B cell (primary cell): ENCODE measurements around the gene NMT2. TPM values are rescaled to one million over a fixed set of nuclear protein-coding genes. Genes with fewer than 3 reads are reported as not detected.

ENCODE experiments used
- ATAC-seq: fragments of 200-7000 bp; cut with Tn5 transposase; one replicate; pipeline ENCODE4 v1.10.0; 2021; ENCODE audit warnings: low read depth, mild to moderate bottlenecking, moderate number of reproducible peaks, moderate library complexity
- CTCF ChIA-PET: fragments of 350-600 bp; sonication (Branson Sonifier 250); formaldehyde crosslinking; loops from one replicate; lab custom pipeline; 2021; ENCODE audit warnings: antibody characterized with exemption, inconsistent platforms; lab: Charles Lee
- POLR2A ChIA-PET: fragments of 350-600 bp; sonication (Branson Sonifier 250); formaldehyde crosslinking; loops from one replicate; lab custom pipeline; 2021; ENCODE audit warnings: antibody characterized with exemption; lab: Charles Lee
- DNase-seq: peaks from one replicate; pipeline ENCODE4 v3.0.0; 2013
- H2AFZ ChIP-seq: 2 replicates; pipeline ENCODE4 v1.6.1; 2012; ENCODE audit warnings: mild to moderate bottlenecking, low read depth, low read length; ENCODE audit not compliant: insufficient read depth, poor library complexity, severe bottlenecking
- H3K27ac ChIP-seq, 2 donors: 1 replicate in 1 of 2; 2 replicates in 1 of 2; pipeline ENCODE4 v1.5.1; 2012 to 2013; ENCODE audit warnings: low read length in 2 of 2, mild to moderate bottlenecking in 2 of 2, moderate library complexity in 1 of 2
- H3K27me3 ChIP-seq, 4 experiments: fragments of 200-600 bp in 1 of 4; sonication (generic) in 1 of 4; replicated peaks in 1 of 4; 1 replicate in 2 of 4; 2 replicates in 2 of 4; pipeline versions ENCODE4 v1.6.1 to v1.7.0; 2013 to 2016; ENCODE audit warnings: low read length in 3 of 4, mild to moderate bottlenecking in 2 of 4, mixed read lengths in 1 of 4, moderate library complexity in 1 of 4; ENCODE audit not compliant: insufficient read depth in 4 of 4, control insufficient read depth in 3 of 4; ENCODE audit errors: control extremely low read depth in 1 of 4
- H3K36me3 ChIP-seq, 2 experiments: replicated peaks in 1 of 2; 1 replicate in 1 of 2; 2 replicates in 1 of 2; pipeline versions ENCODE4 v1.6.1 to v1.7.1; 2013; ENCODE audit warnings: low read length in 1 of 2; ENCODE audit not compliant: insufficient read depth in 2 of 2, control insufficient read depth in 1 of 2; ENCODE audit errors: control extremely low read depth in 1 of 2, extremely low read depth in 1 of 2
- H3K4me1 ChIP-seq, 2 donors: fragments of 200-600 bp in 1 of 2; sonication (generic) in 1 of 2; 1 replicate in 1 of 2; 2 replicates in 1 of 2; pipeline versions ENCODE4 v1.5.1 to v1.6.1; 2013 to 2017; ENCODE audit warnings: low read length in 2 of 2; ENCODE audit not compliant: control insufficient read depth in 2 of 2, insufficient read depth in 2 of 2
- H3K4me2 ChIP-seq: replicated peaks from 2 replicates; pipeline ENCODE3; 2012; ENCODE audit warnings: mild to moderate bottlenecking, low read depth, low read length; ENCODE audit not compliant: poor library complexity, severe bottlenecking
- H3K4me3 ChIP-seq, 5 experiments: fragments of 200-600 bp in 1 of 5; sonication (generic) in 1 of 5; 1 replicate in 3 of 5; 2 replicates in 2 of 5; pipeline versions ENCODE4 v1.5.1 to v1.7.0; 2011 to 2016; ENCODE audit warnings: low read length in 4 of 5, mild to moderate bottlenecking in 4 of 5, low read depth in 2 of 5, control low read depth in 1 of 5, moderate library complexity in 1 of 5; ENCODE audit not compliant: insufficient read depth in 1 of 5; ENCODE audit errors: control extremely low read depth in 1 of 5, extremely low read depth in 1 of 5
- H3K79me2 ChIP-seq: fragments of 200-600 bp; sonication (generic); one replicate; pipeline ENCODE4 v1.6.0; 2016; ENCODE audit warnings: low read length; ENCODE audit not compliant: control insufficient read depth, insufficient read depth
- H3K9ac ChIP-seq: fragments of 200-600 bp; sonication (generic); 2 replicates; pipeline ENCODE4 v1.6.1; 2017; ENCODE audit warnings: mild to moderate bottlenecking, low read length, moderate library complexity
- H3K9me3 ChIP-seq, 3 donors: one replicate each; pipeline versions ENCODE4 v1.6.1 to v1.7.1; 2013; ENCODE audit warnings: low read length in 2 of 3; ENCODE audit not compliant: control insufficient read depth in 2 of 3, insufficient read depth in 1 of 3; ENCODE audit errors: control extremely low read depth in 1 of 3
- H4K20me1 ChIP-seq: 2 replicates; pipeline ENCODE4 v1.6.0; 2012; ENCODE audit warnings: mild to moderate bottlenecking, low read length; ENCODE audit not compliant: insufficient read depth, control insufficient read depth, poor library complexity, severe bottlenecking
- H3K27ac Mint-ChIP-seq: one replicate; pipeline ENCODE4 v1.8.0; 2021; ENCODE audit warnings: mixed read lengths
- H3K27me3 Mint-ChIP-seq: one replicate; pipeline ENCODE4 v1.8.0; 2021; ENCODE audit warnings: mixed read lengths
- H3K4me1 Mint-ChIP-seq: one replicate; pipeline ENCODE4 v1.8.0; 2021; ENCODE audit warnings: mixed read lengths
- H3K4me3 Mint-ChIP-seq: one replicate; pipeline ENCODE4 v1.8.0; 2021; ENCODE audit warnings: mixed read lengths
- H3K9me3 Mint-ChIP-seq: one replicate; pipeline ENCODE4 v1.8.0; 2022; ENCODE audit warnings: mixed read lengths; ENCODE audit not compliant: insufficient read depth
- EZH2 ChIP-seq: IDR thresholded peaks from 2 replicates; pipeline ENCODE4 v1.6.1; 2012; ENCODE audit warnings: borderline replicate concordance, low read depth, mild to moderate bottlenecking, moderate library complexity, low read length; ENCODE audit not compliant: insufficient read depth, poor library complexity, severe bottlenecking
- WGBS: methylation state at CpG from one replicate; pipeline ENCODE4 v1.1.5; 2013; ENCODE audit warnings: missing lambda C conversion rate; ENCODE audit not compliant: insufficient coverage; 5-methylcytosine and 5-hydroxymethylcytosine counted together
- intact Hi-C: fragments of 100-400 bp; cut with micrococcal nuclease; formaldehyde crosslinking; loops from one replicate; pipeline ENCODE4 v1.10.0; 2022
- polyA plus RNA-seq: library from polyadenylated mRNA; depleted of rRNA; stranded (reverse); fragments of >200 nt; gene quantifications from 2 replicates; pipeline ENCODE4 v1.2.3, GENCODE V29; 2012
- total RNA-seq, 2 donors: library from RNA; stranded (reverse); fragments of 120-200 nt in 1 of 2; gene quantifications; 1 replicate in 1 of 2; 2 replicates in 1 of 2; pipeline versions ENCODE4 v1.2.3 to v1.2.4, GENCODE V29; 2013 to 2022
- TF ChIP-seq, protein P1 (sequence below): fragments of 200-600 bp; IDR thresholded peaks from one replicate; pipeline ENCODE4 v1.8.0; 2022; ENCODE audit warnings: antibody characterized with exemption, mild to moderate bottlenecking

NMT2 gene
- total and polyA plus RNA-seq, 2 donors (not counting 1 experiment from before 2014, with no cell fraction given) = 2.8 to 73.3 TPM

DNA sequence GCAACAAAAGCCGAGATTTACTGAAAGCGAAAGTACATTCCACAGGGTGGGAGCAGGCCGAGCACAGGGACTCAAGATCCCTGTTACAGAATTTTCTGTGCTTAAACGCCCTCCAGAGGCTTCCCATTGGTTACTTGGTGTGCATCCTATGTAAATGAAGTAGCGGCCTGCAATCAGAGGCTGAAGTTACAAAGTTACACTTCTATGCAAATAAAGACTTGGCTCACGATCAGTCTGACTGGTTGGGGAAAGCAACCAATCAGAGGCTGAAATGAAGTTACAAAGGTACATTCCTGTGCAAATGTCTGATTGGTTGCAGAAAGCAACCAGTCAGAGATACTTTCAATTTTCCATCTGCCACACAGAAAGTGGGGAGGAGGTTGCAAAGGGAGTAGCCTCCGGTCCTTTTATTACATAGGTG lies 84.0 kb downstream of the NMT2 start:
- intact Hi-C loops = no loop called here
- Histone ChIP-seq H3K27me3 (no peaks in the 10 kb centered on the region), H3K4me1 (peaks cover 0 to 9% of the 10 kb centered on the region in 2 donors), H3K9ac (no peak overlapping the region), H4K20me1 (no peaks in the 10 kb centered on the region), H3K79me2 (no peaks in the 10 kb centered on the region), H3K9me3 (no peaks in the 10 kb centered on the region), H3K4me2 (no peak overlapping the region), H3K27ac (no peak overlapping the region), H3K36me3 (no peaks in the 10 kb centered on the region), H3K4me3 (no peak overlapping the region), H2AFZ (peak overlapping the region; percentile 16)
- 76% methylated on average over 4 of the region's 7 CpGs for WGBS
- POLR2A ChIA-PET = no interaction called here
- no peak overlapping the region for H3K4me3 Mint-ChIP-seq
- H3K9me3 Mint-ChIP-seq = no peaks in the 10 kb centered on the region
- ATAC-seq = no peak
- CTCF ChIA-PET = no interaction called here
- TF ChIP-seq EZH2 = no peak
- TF ChIP-seq, protein P1, sequence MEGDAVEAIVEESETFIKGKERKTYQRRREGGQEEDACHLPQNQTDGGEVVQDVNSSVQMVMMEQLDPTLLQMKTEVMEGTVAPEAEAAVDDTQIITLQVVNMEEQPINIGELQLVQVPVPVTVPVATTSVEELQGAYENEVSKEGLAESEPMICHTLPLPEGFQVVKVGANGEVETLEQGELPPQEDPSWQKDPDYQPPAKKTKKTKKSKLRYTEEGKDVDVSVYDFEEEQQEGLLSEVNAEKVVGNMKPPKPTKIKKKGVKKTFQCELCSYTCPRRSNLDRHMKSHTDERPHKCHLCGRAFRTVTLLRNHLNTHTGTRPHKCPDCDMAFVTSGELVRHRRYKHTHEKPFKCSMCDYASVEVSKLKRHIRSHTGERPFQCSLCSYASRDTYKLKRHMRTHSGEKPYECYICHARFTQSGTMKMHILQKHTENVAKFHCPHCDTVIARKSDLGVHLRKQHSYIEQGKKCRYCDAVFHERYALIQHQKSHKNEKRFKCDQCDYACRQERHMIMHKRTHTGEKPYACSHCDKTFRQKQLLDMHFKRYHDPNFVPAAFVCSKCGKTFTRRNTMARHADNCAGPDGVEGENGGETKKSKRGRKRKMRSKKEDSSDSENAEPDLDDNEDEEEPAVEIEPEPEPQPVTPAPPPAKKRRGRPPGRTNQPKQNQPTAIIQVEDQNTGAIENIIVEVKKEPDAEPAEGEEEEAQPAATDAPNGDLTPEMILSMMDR = no peak
- no peaks in the 10 kb centered on the region for H3K27me3 Mint-ChIP-seq
- H3K4me1 Mint-ChIP-seq = peaks cover 2% of the 10 kb centered on the region
- no peak for DNase-seq
- no peak overlapping the region for H3K27ac Mint-ChIP-seq

DNA sequence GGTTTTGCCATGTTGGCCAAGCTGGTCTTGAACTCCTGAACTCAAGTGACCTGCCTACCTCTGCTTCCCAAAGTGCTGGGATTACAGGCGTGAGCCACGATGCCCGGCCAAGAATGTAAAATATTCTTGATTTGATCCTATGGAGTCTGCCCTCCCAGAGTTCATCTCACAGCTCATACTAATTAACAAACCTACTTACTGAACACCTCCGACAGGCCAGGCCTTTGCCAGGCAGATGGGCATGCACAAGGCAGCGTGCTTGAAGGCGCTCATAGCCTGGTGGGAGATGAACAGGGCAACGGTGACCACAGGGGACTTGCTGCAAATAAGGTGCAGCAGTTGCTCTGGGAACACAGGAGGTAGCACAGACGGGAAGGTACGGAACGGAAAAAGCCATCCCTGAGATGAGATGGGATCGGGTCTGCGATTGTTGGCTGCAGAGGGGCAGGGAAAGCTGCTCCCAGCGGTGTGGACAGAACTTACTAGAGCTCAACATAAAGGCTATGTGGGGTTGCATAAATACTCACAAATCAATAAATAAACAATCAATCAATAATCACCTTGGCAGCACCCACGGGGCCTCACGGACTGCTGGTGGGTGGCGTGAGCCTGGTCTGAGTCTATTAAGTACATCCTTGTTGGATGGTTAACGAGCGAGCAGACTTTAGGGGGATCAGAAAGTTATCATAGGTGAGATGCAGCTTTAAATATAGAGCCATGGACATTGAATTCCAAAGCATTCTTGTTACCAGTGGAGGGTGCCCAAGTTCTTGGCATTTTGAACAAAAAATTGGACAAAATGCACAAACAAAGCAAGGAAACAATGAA lies 84.6 kb downstream of the NMT2 start:
- Histone ChIP-seq H3K9ac (no peak overlapping the region), H3K9me3 (no peaks in the 10 kb centered on the region), H3K36me3 (no peaks in the 10 kb centered on the region), H3K4me3 (no peak overlapping the region), H3K4me2 (no peak overlapping the region), H3K4me1 (peaks cover 0 to 6% of the 10 kb centered on the region in 2 donors), H2AFZ (peak overlapping the region; percentile 16), H3K27ac (no peak overlapping the region), H3K79me2 (no peaks in the 10 kb centered on the region), H4K20me1 (no peaks in the 10 kb centered on the region), H3K27me3 (no peaks in the 10 kb centered on the region)
- intact Hi-C loops = no loop called here
- no peak for DNase-seq
- no peak for ATAC-seq
- over 99% methylated on average over 14 of the region's 18 CpGs for WGBS
- ChIA-PET POLR2A (no interaction called here), CTCF (no interaction called here)
- H3K27ac Mint-ChIP-seq = no peak overlapping the region
- peaks cover 2% of the 10 kb centered on the region for H3K4me1 Mint-ChIP-seq
- TF ChIP-seq EZH2 = no peak
- TF ChIP-seq, protein P1 = no peak
- no peak overlapping the region for H3K4me3 Mint-ChIP-seq
- H3K27me3 Mint-ChIP-seq = no peaks in the 10 kb centered on the region
- no peaks in the 10 kb centered on the region for H3K9me3 Mint-ChIP-seq
